Measurements from ENCODE around the gene TMSB4Y. TPM values are rescaled to one million over a fixed set of nuclear protein-coding genes. Genes with fewer than 3 reads are reported as not detected.

TMSB4Y gene
- total and polyA plus RNA-seq, 4 donors, result 0.38 to 0.79 TPM; not detected in 2

DNA sequence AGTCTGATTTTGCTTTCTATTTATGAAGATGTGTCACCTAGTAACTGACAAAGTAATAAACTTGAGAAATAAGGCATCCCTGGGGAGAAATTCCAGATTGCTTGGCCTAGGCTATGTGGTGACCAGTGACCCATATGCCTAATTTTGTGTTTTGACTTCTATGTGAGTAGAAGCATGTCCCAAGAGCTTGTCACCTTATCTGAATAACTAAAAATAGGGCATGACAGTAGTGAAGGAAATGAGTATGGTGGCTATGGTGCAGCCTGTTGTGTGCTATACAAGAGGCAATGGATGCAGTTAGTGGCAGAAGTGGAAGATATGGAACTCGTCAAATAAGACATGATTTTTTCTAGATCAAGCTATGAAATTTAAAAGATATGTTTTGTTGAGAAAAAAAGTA, 15.3 kb downstream of the TMSB4Y start:
- no peak overlapping the region for H3K27ac ChIP-seq (ENCODE audit: low read depth in 1 of 2, low read length in 2 of 2)
- no peak for DNase-seq (ENCODE audit: low spot score)
- no peak overlapping the region for H3K4me3 ChIP-seq (ENCODE audit: low read depth in 1 of 3, low read length in 3 of 3)
- H3K36me3 ChIP-seq (ENCODE audit: control insufficient read depth in 4 of 4, insufficient read depth in 3 of 4, low read depth in 1 of 4, low read length in 3 of 4), result no peaks in the 10 kb centered on the region
- no peak for TF ChIP-seq FOXA2 (IDR thresholded peaks at IDR 0.05)
- no peaks in the 10 kb centered on the region for H3K27me3 ChIP-seq (ENCODE audit: control insufficient read depth in 4 of 4, insufficient read depth in 4 of 4, low read length in 3 of 4)
- H3K9me3 ChIP-seq (ENCODE audit: control insufficient read depth in 4 of 4, low read length in 3 of 4), result no peaks in the 10 kb centered on the region
- WGBS, result 98% methylated on average over 1 of the region's 1 CpG
- no peaks in the 10 kb centered on the region for H3K4me1 ChIP-seq (ENCODE audit: control insufficient read depth in 4 of 4, insufficient read depth in 4 of 4, low read length in 3 of 4)
- H3K9ac ChIP-seq (ENCODE audit: low read depth in 1 of 2, low read length in 2 of 2), result no peak overlapping the region

DNA sequence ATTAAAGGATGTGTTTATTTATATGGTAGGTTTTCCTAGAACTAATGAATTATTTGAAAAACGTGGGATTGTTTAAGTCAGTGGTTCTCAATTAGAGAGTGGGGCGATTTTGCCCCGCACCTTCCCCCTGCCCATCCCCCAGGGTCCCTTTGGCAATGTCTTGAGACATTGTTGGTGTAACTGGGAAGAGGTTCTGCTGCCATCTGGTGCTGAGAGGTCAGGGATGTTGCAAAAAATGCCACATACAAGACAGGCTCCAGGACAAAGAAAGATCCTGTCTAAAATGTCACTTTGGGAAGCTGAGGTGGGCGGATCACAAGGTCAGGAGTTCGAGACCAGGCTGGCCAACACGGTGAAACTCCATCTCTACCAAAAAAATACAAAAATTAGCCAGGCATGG, 25.8 kb downstream of the TMSB4Y start:
- Histone ChIP-seq H3K4me3 (ENCODE audit: low read depth in 1 of 3, low read length in 3 of 3) (no peak overlapping the region), H3K36me3 (ENCODE audit: control insufficient read depth in 4 of 4, insufficient read depth in 3 of 4, low read depth in 1 of 4, low read length in 3 of 4) (no peaks in the 10 kb centered on the region), H3K27ac (ENCODE audit: low read depth in 1 of 2, low read length in 2 of 2) (no peak overlapping the region), H3K4me1 (ENCODE audit: control insufficient read depth in 4 of 4, insufficient read depth in 4 of 4, low read length in 3 of 4) (no peaks in the 10 kb centered on the region), H3K27me3 (ENCODE audit: control insufficient read depth in 4 of 4, insufficient read depth in 4 of 4, low read length in 3 of 4) (no peaks in the 10 kb centered on the region), H3K9ac (ENCODE audit: low read depth in 1 of 2, low read length in 2 of 2) (no peak overlapping the region), H3K9me3 (ENCODE audit: control insufficient read depth in 4 of 4, low read length in 3 of 4) (no peaks in the 10 kb centered on the region)
- TF ChIP-seq RAD21 (IDR thresholded peaks at IDR 0.05), result peak in 1 of 2 donors; percentile 52
- no peak for TF ChIP-seq SP1 (IDR thresholded peaks at IDR 0.05)
- no peak for DNase-seq (ENCODE audit: low spot score)
- 73% methylated on average over 6 of the region's 6 CpGs for WGBS

DNA sequence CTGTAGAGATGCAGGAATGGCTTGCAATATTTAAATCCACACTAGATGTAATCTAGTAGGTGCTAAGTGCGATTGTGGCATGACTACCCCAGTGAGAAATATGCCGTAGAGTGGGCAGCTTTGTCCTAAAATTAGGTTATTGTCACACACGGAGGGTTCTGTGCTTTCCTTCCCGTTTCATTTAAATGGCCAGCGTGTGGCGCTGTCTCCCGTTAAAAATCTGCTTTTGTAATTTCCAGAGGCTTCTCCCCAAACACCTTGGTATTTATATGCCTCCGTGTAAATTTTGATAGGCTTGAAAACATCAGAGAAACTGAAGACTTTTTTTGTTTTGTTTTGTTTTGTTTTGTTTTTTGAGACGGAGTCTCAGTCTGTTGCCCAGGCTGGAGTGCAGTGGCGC, 34.9 kb downstream of the TMSB4Y start:
- H3K36me3 ChIP-seq (ENCODE audit: control insufficient read depth in 4 of 4, insufficient read depth in 3 of 4, low read depth in 1 of 4, low read length in 3 of 4), result no peaks in the 10 kb centered on the region
- no peak overlapping the region for H3K9ac ChIP-seq (ENCODE audit: low read depth in 1 of 2, low read length in 2 of 2)
- H3K27me3 ChIP-seq (ENCODE audit: control insufficient read depth in 4 of 4, insufficient read depth in 4 of 4, low read length in 3 of 4), result no peaks in the 10 kb centered on the region
- H3K4me3 ChIP-seq (ENCODE audit: low read depth in 1 of 3, low read length in 3 of 3), result no peak overlapping the region
- DNase-seq (ENCODE audit: low spot score), result peak; percentile 37
- TF ChIP-seq HNF4A (conservative IDR thresholded peaks at IDR 0.05) (no peak), RAD21 (IDR thresholded peaks at IDR 0.05) (peak in 1 of 2 donors; percentile 62), RXRA (IDR thresholded peaks at IDR 0.05) (no peak), SP1 (IDR thresholded peaks at IDR 0.05) (no peak)
- TF ChIP-seq, protein P1, sequence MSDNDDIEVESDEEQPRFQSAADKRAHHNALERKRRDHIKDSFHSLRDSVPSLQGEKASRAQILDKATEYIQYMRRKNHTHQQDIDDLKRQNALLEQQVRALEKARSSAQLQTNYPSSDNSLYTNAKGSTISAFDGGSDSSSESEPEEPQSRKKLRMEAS (IDR thresholded peaks at IDR 0.05), result no peak
- TF ChIP-seq, protein P2, sequence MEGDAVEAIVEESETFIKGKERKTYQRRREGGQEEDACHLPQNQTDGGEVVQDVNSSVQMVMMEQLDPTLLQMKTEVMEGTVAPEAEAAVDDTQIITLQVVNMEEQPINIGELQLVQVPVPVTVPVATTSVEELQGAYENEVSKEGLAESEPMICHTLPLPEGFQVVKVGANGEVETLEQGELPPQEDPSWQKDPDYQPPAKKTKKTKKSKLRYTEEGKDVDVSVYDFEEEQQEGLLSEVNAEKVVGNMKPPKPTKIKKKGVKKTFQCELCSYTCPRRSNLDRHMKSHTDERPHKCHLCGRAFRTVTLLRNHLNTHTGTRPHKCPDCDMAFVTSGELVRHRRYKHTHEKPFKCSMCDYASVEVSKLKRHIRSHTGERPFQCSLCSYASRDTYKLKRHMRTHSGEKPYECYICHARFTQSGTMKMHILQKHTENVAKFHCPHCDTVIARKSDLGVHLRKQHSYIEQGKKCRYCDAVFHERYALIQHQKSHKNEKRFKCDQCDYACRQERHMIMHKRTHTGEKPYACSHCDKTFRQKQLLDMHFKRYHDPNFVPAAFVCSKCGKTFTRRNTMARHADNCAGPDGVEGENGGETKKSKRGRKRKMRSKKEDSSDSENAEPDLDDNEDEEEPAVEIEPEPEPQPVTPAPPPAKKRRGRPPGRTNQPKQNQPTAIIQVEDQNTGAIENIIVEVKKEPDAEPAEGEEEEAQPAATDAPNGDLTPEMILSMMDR (IDR thresholded peaks at IDR 0.05; ENCODE audit: low read depth, low read length, missing input control), result peak; percentile 31
- 24% methylated on average over 10 of the region's 10 CpGs for WGBS
- H3K27ac ChIP-seq (ENCODE audit: low read depth in 1 of 2, low read length in 2 of 2), result no peak overlapping the region
- H3K4me1 ChIP-seq (ENCODE audit: control insufficient read depth in 4 of 4, insufficient read depth in 4 of 4, low read length in 3 of 4), result no peaks in the 10 kb centered on the region
- no peaks in the 10 kb centered on the region for H3K9me3 ChIP-seq (ENCODE audit: control insufficient read depth in 4 of 4, low read length in 3 of 4)

DNA sequence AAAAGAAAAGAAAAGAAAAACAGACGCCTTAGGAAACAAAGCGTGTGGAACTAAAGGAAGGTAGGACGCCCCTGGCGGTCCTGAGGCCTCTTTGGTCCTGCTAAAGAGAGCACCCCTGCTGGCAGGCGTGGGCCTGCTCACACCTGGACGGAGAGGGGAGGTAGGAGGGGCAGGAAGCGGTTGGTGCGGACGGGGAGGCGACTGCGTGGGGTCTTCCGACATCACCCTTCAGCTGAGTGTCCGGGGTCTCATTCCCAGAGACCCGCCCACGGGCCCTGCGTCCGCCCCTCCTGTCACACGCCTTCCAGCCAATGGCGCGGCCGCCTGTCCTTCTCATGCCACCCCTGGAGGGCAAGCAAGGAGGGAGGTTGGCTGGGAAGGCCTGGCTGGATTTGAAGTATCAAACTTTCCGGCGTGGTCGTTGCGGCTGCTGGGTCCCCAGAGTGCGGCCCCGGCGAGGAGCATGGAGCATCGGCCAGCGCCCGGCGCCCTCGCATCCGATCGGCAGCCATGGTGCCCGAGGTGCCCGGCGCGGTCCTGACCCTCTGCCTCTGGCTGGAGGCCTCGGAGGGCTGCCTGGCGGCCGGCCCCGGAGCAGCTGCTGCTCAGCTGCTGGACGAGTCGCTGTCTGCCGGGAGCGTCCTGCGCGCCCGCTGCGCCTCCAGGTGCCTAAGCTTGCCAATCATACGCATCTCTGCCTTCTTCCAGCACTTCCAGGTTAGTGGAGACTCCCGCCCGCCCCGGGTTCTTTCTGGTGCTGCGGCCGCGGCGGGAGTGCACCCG, 47.8 kb downstream of the TMSB4Y start:
- TF ChIP-seq SP1 (IDR thresholded peaks at IDR 0.05), result no peak
- Histone ChIP-seq H3K4me1 (ENCODE audit: control insufficient read depth in 4 of 4, insufficient read depth in 4 of 4, low read length in 3 of 4) (peaks cover 0 to 10% (median 0%) of the 10 kb centered on the region in 4 donors), H3K4me3 (ENCODE audit: low read depth in 1 of 3, low read length in 3 of 3) (peak overlapping the region in 1 of 3 donors; percentile 50), H3K27me3 (ENCODE audit: control insufficient read depth in 4 of 4, insufficient read depth in 4 of 4, low read length in 3 of 4) (no peaks in the 10 kb centered on the region), H3K9ac (ENCODE audit: low read depth in 1 of 2, low read length in 2 of 2) (no peak overlapping the region), H3K27ac (ENCODE audit: low read depth in 1 of 2, low read length in 2 of 2) (no peak overlapping the region), H3K9me3 (ENCODE audit: control insufficient read depth in 4 of 4, low read length in 3 of 4) (no peaks in the 10 kb centered on the region), H3K36me3 (ENCODE audit: control insufficient read depth in 4 of 4, insufficient read depth in 3 of 4, low read depth in 1 of 4, low read length in 3 of 4) (no peaks in the 10 kb centered on the region)
- no peak for DNase-seq (ENCODE audit: low spot score)
- WGBS, result 3% methylated on average over 60 of the region's 60 CpGs

Data from liver (tissue), 9 donors.